22Rv1 (cell line): ENCODE results near the gene CNGB1.
"Not testable (repeated sequence)": the region's sequence is repeated elsewhere in the genome, so short reads cannot be mapped to it uniquely, and the experiment has no call there.

ENCODE experiments used
- H3K27ac ChIP-seq: fragments of 450-650 bp; 2 replicates; pipeline ENCODE4 v1.5.1; 2017
- ZFX ChIP-seq: fragments of 450-650 bp; IDR thresholded peaks from 2 replicates; pipeline ENCODE4 v1.6.1; 2017; ENCODE audit warnings: antibody characterized with exemption, borderline replicate concordance
- TF ChIP-seq, protein P1 (sequence below): fragments of 450-650 bp; IDR thresholded peaks from 2 replicates; pipeline ENCODE4 v1.5.1; 2017; ENCODE audit warnings: mild to moderate bottlenecking

The CNGB1 gene

GRCh38 chr16:57900796-57901479 lies 70.0 kb downstream of the CNGB1 start:
- no peak overlapping the region for H3K27ac ChIP-seq
- no peak for TF ChIP-seq ZFX
- TF ChIP-seq, protein P1, sequence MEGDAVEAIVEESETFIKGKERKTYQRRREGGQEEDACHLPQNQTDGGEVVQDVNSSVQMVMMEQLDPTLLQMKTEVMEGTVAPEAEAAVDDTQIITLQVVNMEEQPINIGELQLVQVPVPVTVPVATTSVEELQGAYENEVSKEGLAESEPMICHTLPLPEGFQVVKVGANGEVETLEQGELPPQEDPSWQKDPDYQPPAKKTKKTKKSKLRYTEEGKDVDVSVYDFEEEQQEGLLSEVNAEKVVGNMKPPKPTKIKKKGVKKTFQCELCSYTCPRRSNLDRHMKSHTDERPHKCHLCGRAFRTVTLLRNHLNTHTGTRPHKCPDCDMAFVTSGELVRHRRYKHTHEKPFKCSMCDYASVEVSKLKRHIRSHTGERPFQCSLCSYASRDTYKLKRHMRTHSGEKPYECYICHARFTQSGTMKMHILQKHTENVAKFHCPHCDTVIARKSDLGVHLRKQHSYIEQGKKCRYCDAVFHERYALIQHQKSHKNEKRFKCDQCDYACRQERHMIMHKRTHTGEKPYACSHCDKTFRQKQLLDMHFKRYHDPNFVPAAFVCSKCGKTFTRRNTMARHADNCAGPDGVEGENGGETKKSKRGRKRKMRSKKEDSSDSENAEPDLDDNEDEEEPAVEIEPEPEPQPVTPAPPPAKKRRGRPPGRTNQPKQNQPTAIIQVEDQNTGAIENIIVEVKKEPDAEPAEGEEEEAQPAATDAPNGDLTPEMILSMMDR, result no peak

DNA sequence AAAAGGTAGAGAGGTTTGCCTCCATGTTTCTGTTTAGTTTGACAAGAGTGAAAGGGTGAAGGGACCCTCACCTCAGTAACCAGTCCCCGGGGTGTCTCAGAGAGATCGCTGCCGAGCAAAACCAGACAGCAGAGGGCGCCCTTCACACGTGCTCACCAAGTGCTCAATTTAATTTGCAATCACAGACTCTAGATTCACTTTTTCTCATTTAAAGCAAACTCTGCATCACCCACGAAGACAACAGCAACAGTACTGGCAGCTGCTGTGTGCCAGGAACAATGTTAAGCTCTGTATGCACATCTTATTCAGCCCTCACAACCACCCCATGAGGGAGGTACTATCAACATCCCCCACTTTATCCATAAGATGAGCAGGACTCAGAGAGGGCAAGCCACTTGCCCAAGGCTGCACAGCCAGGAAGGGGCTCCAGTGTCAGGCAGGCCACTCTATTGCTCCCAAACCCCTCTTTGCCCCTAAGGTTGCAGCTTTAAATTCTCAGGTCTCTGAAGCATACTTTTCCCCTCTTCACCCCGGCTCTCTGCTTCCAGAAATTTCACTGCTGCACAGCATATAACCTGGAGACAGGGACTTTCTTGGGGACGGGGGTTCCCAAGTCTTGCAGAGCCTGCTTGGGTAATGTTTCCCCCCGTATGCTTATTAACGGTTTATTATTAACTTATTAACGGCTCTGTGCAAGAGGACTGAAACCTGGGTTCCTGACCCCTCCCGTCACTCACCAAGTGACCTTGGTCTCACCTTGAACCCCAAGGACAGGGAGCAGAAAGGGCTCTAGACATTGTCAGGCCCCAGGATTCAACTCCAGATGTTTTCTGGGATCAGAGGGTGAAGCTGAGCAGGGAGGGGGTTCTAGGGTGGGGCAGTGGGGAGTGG lies 70.9 kb downstream of the CNGB1 start:
- no peak overlapping the region for H3K27ac ChIP-seq
- TF ChIP-seq ZFX, result no peak
- TF ChIP-seq, protein P1, result peak; percentile 92

- TF ChIP-seq, protein P1, result no peak
- TF ChIP-seq ZFX, result no peak
- H3K27ac ChIP-seq, result no peak overlapping the region
Observed at GRCh38 chr16:57898961-57899360, 72.0 kb downstream of the CNGB1 start.

DNA sequence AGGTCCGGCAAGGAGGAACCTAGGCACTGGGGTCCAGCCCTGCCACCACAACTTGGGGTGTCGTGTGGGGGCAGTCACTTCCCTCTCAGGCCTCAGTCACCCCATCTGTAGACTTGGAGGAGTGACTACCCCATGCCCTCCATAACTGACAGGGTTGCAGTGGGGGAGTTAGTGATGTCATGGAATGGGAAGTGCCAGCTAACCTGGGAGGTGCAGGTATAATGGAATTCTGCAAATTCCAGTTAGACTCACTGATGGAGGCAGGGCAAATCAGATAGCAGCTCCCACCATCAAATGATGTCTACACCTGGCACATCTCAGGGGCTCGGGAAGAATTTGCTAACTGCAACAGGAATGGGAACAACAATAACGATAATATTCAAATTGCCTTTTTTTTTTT lies 72.9 kb downstream of the CNGB1 start:
- no peak overlapping the region for H3K27ac ChIP-seq
- TF ChIP-seq, protein P1, result no peak
- TF ChIP-seq ZFX, result no peak

GRCh38 chr16:57897053-57897784 lies 73.7 kb downstream of the CNGB1 start:
- no peak overlapping the region for H3K27ac ChIP-seq
- TF ChIP-seq ZFX, result no peak
- TF ChIP-seq, protein P1, result no peak

DNA sequence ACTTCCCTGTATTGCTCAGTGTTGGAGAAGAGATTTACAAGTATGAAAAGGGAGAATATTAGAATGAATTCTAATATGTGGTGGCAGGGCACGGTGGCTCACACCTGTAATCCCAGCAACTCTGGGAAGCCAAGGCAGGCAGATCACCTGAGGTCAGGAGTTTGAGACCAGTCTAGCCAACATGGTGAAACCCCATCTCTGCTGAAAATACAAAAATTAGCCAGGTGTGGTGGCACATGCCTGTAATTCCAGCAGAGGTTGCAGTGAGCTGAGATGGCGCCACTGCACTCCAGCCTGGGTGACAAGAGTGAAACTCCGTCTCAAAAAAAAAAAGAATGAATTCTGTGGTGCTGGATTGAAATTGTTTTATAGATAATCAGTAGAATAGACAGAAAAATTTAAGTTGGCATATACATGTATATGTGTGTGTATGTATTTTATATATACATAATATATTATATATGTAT lies 75.8 kb downstream of the CNGB1 start:
- not testable (repeated sequence) for H3K27ac ChIP-seq

DNA sequence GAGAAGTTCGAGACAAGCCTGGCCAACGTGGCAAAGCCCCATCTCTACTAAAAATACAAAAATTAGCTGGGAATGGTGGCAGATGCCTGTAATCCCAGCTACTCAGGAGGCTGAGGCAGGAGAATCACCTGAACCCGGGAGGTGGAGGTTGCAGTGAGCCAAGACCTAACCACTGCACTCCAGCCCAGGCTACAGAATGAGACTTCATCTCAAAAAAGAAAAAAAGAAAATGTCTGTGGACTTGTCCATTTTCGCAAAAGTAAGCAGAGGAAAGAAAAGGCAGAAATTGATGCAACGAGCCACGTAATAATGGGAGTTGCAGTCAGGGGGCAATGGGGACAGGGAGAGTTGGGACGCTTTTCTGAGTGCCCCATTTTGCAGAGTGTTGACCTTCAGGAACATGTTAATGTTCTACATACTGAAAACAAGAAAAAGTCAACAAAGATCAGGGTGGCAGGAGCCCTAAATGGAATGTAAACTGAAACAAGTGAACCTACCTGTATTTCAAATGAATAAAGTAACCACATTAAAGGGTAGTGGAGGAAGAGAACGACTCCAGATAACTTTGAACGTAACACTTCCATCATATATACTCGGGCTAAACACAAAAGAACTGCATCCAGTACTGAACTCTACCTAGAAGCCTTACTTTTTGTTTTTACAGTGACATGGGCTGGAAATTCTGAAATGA lies 76.4 kb downstream of the CNGB1 start:
- TF ChIP-seq, protein P1, result no peak
- no peak for TF ChIP-seq ZFX
- H3K27ac ChIP-seq, result no peak overlapping the region
